Measurements from ENCODE around the gene RSRC1. TPM values are rescaled to one million over a fixed set of nuclear protein-coding genes. Genes with fewer than 3 reads are reported as not detected.

Gene RSRC1
- total and polyA plus RNA-seq, 2 of the 13 experiments (the other 11 are each of a cell fraction or from before 2014, with no cell fraction given): 4.9 to 63.0 TPM

GRCh38 chr3:158295771-158296170 is 185.9 kb downstream of the RSRC1 start (continued):
- TF ChIP-seq ZKSCAN5 (CRISPR knock-in tag; IDR thresholded peaks at IDR 0.05): no peak
- TF ChIP-seq KDM2A (CRISPR knock-in tag; IDR thresholded peaks at IDR 0.05; ENCODE audit: borderline replicate concordance, low read depth): no peak
- no peak for TF ChIP-seq HNF4A (CRISPR knock-in tag; IDR thresholded peaks at IDR 0.05)

GRCh38 chr3:158297940-158298339 is 188.1 kb downstream of the RSRC1 start:
- H3K4me2 ChIP-seq (ENCODE audit: low read depth, low read length): no peak overlapping the region
- no peak overlapping the region for H3K9ac ChIP-seq (ENCODE audit: insufficient read depth, low read depth, low read length)
- H3K4me1 ChIP-seq (ENCODE audit: insufficient read depth, low read length): no peaks in the 10 kb centered on the region
- H3K79me2 ChIP-seq (ENCODE audit: insufficient read depth, low read length): no peaks in the 10 kb centered on the region
- no peak overlapping the region for H2AFZ ChIP-seq (ENCODE audit: low read length)
- DNase-seq (ENCODE audit: low spot score) (no peak), ATAC-seq (no peak), FAIRE-seq (no peak)
- no peak overlapping the region for H3K27ac ChIP-seq (ENCODE audit: extremely low read length, insufficient read depth, low read length)
- ChIA-PET POLR2A (no interaction called here), CTCF (ENCODE audit: low intra/inter-chr PET ratio, low total read pairs) (no interaction called here)
- TF ChIP-seq ZMAT5 (CRISPR knock-in tag; IDR thresholded peaks at IDR 0.05; ENCODE audit: borderline replicate concordance, low read depth) (no peak), ATF7 (IDR thresholded peaks at IDR 0.05) (no peak), ATF7 (CRISPR knock-in tag; IDR thresholded peaks at IDR 0.05) (no peak), RNF219 (CRISPR knock-in tag; IDR thresholded peaks at IDR 0.05) (no peak), ZSCAN12 (CRISPR knock-in tag; IDR thresholded peaks at IDR 0.05) (no peak), ZNF318 (CRISPR knock-in tag; IDR thresholded peaks at IDR 0.05) (no peak), ATF2 (CRISPR knock-in tag; IDR thresholded peaks at IDR 0.05) (no peak), TCF7L2 (IDR thresholded peaks at IDR 0.05; ENCODE audit: low read depth, low read length) (no peak)
- no TSS peak for BruUV-seq (replicated peaks)
- no peaks in the 10 kb centered on the region for H4K20me1 ChIP-seq (ENCODE audit: insufficient read depth, low read length)
- H3K36me3 ChIP-seq (replicated peaks in 1 of 2; ENCODE audit: control insufficient read depth in 1 of 2, insufficient read depth in 2 of 2, low read length in 2 of 2): no peaks in the 10 kb centered on the region
- H3K27me3 ChIP-seq (ENCODE audit: control insufficient read depth in 1 of 2, insufficient read depth in 2 of 2, low read length in 2 of 2): no peaks in the 10 kb centered on the region
- intact Hi-C loops (cut with micrococcal nuclease; ENCODE audit: unreplicated experiment) (no loop called here), in situ Hi-C loops (cut with HindIII; ENCODE audit: extremely low pct_ligation_motif_present, low pct_unique_long_range_greater_than_20kb) (no loop called here)
- no peak overlapping the region for H3K4me3 ChIP-seq (replicated peaks in 1 of 3; ENCODE audit: insufficient read depth in 1 of 3, low read depth in 2 of 3, low read length in 3 of 3)
- H3K9me3 ChIP-seq (ENCODE audit: low read length): no peaks in the 10 kb centered on the region

All from HepG2 (cell line).